HepG2 (cell line): ENCODE measurements around the gene PCDH17.

ENCODE experiments used
- NFRKB ChIP-seq: fragments of 450-650 bp; IDR thresholded peaks from 2 replicates; pipeline ENCODE4 v1.6.1; 2017
- ZBTB42 ChIP-seq: sonication (generic); formaldehyde crosslinking; IDR thresholded peaks from 2 replicates; pipeline ENCODE4 v1.5.0; 2020; ENCODE audit warnings: mild to moderate bottlenecking, missing genetic modification reagents
- ZNF232 ChIP-seq: sonication (generic); formaldehyde crosslinking; IDR thresholded peaks from 2 replicates; pipeline ENCODE4 v1.4.0; 2020; ENCODE audit warnings: missing genetic modification reagents, borderline replicate concordance
- ZNF343 ChIP-seq: sonication (generic); formaldehyde crosslinking; IDR thresholded peaks from 2 replicates; pipeline ENCODE4 v1.4.0; 2020; ENCODE audit warnings: mild to moderate bottlenecking, missing genetic modification reagents
- TF ChIP-seq, protein P1 (sequence below): sonication (generic); formaldehyde crosslinking; IDR thresholded peaks from 2 replicates; pipeline ENCODE4 v1.5.0; 2020; ENCODE audit warnings: mild to moderate bottlenecking, missing genetic modification reagents

DNA sequence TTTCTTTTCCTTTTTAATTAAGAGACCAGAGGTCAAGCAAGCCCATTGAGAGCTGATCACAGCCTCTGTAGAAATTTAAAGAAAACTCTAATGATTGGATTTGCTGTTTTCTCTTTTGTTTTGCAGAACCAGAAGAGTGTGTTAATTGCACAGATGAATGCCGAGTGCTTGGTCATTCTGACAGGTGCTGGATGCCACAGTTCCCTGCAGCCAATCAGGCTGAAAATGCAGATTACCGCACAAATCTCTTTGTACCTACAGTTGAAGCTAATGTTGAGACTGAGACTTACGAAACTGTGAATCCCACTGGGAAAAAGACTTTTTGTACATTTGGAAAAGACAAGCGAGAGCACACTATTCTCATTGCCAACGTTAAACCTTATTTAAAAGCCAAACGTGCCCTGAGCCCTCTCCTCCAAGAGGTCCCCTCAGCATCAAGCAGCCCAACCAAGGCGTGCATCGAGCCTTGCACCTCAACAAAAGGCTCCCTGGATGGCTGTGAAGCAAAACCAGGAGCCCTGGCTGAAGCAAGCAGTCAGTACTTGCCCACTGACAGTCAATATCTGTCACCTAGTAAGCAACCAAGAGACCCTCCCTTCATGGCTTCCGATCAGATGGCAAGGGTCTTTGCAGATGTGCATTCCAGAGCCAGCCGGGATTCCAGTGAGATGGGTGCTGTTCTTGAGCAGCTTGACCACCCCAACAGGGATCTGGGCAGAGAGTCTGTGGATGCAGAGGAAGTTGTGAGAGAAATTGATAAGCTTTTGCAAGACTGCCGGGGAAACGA, 93.1 kb downstream of the PCDH17 start:
- no peak for TF ChIP-seq ZNF232 (CRISPR knock-in tag)
- TF ChIP-seq, protein P1, sequence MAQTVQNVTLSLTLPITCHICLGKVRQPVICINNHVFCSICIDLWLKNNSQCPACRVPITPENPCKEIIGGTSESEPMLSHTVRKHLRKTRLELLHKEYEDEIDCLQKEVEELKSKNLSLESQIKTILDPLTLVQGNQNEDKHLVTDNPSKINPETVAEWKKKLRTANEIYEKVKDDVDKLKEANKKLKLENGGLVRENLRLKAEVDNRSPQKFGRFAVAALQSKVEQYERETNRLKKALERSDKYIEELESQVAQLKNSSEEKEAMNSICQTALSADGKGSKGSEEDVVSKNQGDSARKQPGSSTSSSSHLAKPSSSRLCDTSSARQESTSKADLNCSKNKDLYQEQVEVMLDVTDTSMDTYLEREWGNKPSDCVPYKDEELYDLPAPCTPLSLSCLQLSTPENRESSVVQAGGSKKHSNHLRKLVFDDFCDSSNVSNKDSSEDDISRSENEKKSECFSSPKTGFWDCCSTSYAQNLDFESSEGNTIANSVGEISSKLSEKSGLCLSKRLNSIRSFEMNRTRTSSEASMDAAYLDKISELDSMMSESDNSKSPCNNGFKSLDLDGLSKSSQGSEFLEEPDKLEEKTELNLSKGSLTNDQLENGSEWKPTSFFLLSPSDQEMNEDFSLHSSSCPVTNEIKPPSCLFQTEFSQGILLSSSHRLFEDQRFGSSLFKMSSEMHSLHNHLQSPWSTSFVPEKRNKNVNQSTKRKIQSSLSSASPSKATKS (CRISPR knock-in tag): no peak
- TF ChIP-seq NFRKB: no peak
- no peak for TF ChIP-seq ZBTB42
- no peak for TF ChIP-seq ZNF343
